Heart right ventricle (tissue), 16 donors: Measurements from ENCODE around the gene PHYHD1. TPM values are rescaled to one million over a fixed set of nuclear protein-coding genes. Genes with fewer than 3 reads are reported as not detected.

Experiments
- ATAC-seq, 8 donors: fragments of 200-7000 bp; cut with Tn5 transposase; one replicate each; pipeline ENCODE4 v1.9.1; 2020; ENCODE audit warnings: mild to moderate bottlenecking in 8 of 8, moderate library complexity in 8 of 8, moderate number of reproducible peaks in 1 of 8
- DNase-seq, 2 donors: peaks; one replicate each; pipeline ENCODE4 v3.0.0-alpha.2; 2020
- H3K27ac ChIP-seq, 10 donors: fragments of 200-600 bp; sonication (generic) in 2 of 10; one replicate each; pipeline versions ENCODE4 v1.5.0 to v1.8.0; 2020 to 2022; ENCODE audit warnings: mild to moderate bottlenecking in 3 of 10
- H3K27me3 ChIP-seq, 7 donors: fragments of 200-600 bp; one replicate each; pipeline ENCODE4 v1.8.0; 2021 to 2022; ENCODE audit warnings: mild to moderate bottlenecking in 2 of 7
- H3K36me3 ChIP-seq, 9 donors: fragments of 200-600 bp; sonication (generic) in 1 of 9; one replicate each; pipeline versions ENCODE4 v1.5.0 to v1.8.0; 2020 to 2022; ENCODE audit warnings: mild to moderate bottlenecking in 2 of 9
- H3K4me1 ChIP-seq, 9 donors: fragments of 200-600 bp; sonication (generic) in 1 of 9; one replicate each; pipeline versions ENCODE4 v1.5.0 to v1.8.0; 2020 to 2022; ENCODE audit warnings: mild to moderate bottlenecking in 4 of 9
- H3K4me3 ChIP-seq, 10 donors: fragments of 200-600 bp; sonication (generic) in 2 of 10; one replicate each; pipeline versions ENCODE4 v1.5.0 to v1.8.0; 2020 to 2022; ENCODE audit warnings: mild to moderate bottlenecking in 7 of 10, moderate library complexity in 2 of 10
- H3K9me3 ChIP-seq, 11 donors: fragments of 200-600 bp in 10 of 11; sonication (generic) in 2 of 11; one replicate each; pipeline versions ENCODE4 v1.5.0 to v1.8.0; 2013 to 2022; ENCODE audit warnings: mild to moderate bottlenecking in 2 of 11, control low read depth in 1 of 11, moderate library complexity in 1 of 11
- CTCF ChIP-seq, 9 donors: fragments of 200-600 bp; sonication (generic) in 2 of 9; IDR thresholded peaks; one replicate each; pipeline versions ENCODE4 v1.5.0 to v1.8.0; 2021 to 2022; ENCODE audit warnings: antibody characterized with exemption in 9 of 9, mild to moderate bottlenecking in 5 of 9, moderate library complexity in 1 of 9
- WGBS, 2 donors: extraction: QIAGEN DNeasy Blood & Tissue Kit; methylation state at CpG; one replicate each; pipeline ENCODE4 v1.1.7; 2013; ENCODE audit warnings: inconsistent platforms in 1 of 2; 5-methylcytosine and 5-hydroxymethylcytosine counted together
- intact Hi-C, 10 donors: fragments of 100-400 bp; cut with DNase I; formaldehyde crosslinking; loops; one replicate each; pipeline versions ENCODE4 v1.11.1 to v1.14.2; 2022
- polyA plus RNA-seq, 2 donors: library from polyadenylated mRNA; stranded (reverse); fragments of 200-250 nt; gene quantifications; one replicate each; pipeline ENCODE4 v1.2.3, GENCODE V29; 2013
- total RNA-seq, 10 donors: library from RNA; stranded (reverse); fragmentation: NEBNext Ultra II Directional in 3 of 10; extraction: Animal tissue kit (Norgen Biotek cat#: 25700) in 3 of 10; gene quantifications; one replicate each; pipeline versions ENCODE4 v1.2.1 to v1.2.4, GENCODE V29; 2021 to 2023
- donor health status: Arrhythmogenic right ventricular cardiomyopathy.
- donor health status: ischemic (EF 13 %, LVEDD 7.1; RV severe dilation, severe dysfunction).
- donor health status: healthy with polysubstance abuse.
- donor health status: DM: no; HTN: yes; CAD: no.
- donor health status: DM: no; HTN: no; CAD: no.
- donor health status: ischemic (EF 25% LVEDD 6.9; RV normal size, moderate dysfunction).
- donor health status: ischemic (EF 25% LVEDD 5.7; RV mildly dilated, moderate dysfunction).
- donor health status: healthy.
- donor health status: DM: yes; HTN: yes; CAD: no.
- donor health status: Ischemic cardiomyopathy.
- donor health status: ischemic (EF 35%, LVEDD 5.7; RV mildly dilated, moderate dysfunction).
- donor health status: nonischemic (EF 11% LVEDD 7.7; RV severe dilation, severe dysfunction).
- donor health status: DM: yes; HTN: yes; CAD: no.
- donor health status: PGD.
- donor health status: ischemic (EF 29% LVEDD 5.4; RV normal size, mild dysfunction).
- donor health status: nonischemic (EF 23%, LVEDD 6.1; RV moderate dilation, normal function).

PHYHD1 gene
- total and polyA plus RNA-seq, 12 donors, result 14.7 to 49.2 (median 24.2) TPM

GRCh38 chr9:128882677-128883603 is 37.8 kb upstream of the PHYHD1 start:
- H3K27me3 ChIP-seq, result no peaks in the 10 kb centered on the region
- TF ChIP-seq CTCF (IDR thresholded peaks at IDR 0.05), result no peak
- ATAC-seq, result peak in 3 of 8 donors; percentile 2 to 6 (median 2)
- H3K4me3 ChIP-seq, result peak overlapping the region; percentile 81 to 99 (median 96)
- DNase-seq, result no peak
- H3K9me3 ChIP-seq, result no peaks in the 10 kb centered on the region
- H3K27ac ChIP-seq, result peak overlapping the region; percentile 96 to 100 (median 98)
- intact Hi-C loops, result loop anchor here in 8 of 10 donors (1.0 to 5.0 kb wide), 7 partner anchors 34 to 44 kb away; partner anchors contain the start of gene PHYHD1 (in 2 of the 8)
- peaks cover 4 to 84% (median 67%) of the 10 kb centered on the region in 9 donors for H3K4me1 ChIP-seq
- 1% methylated on average over 19 of the region's 19 CpGs for WGBS, 2 donors
- H3K36me3 ChIP-seq, result peaks cover 0 to 35% (median 7%) of the 10 kb centered on the region in 9 donors

GRCh38 chr9:128884164-128884563 is 36.6 kb upstream of the PHYHD1 start:
- ATAC-seq (no peak), DNase-seq (no peak)
- Histone ChIP-seq H3K27me3 (no peaks in the 10 kb centered on the region), H3K4me3 (peak overlapping the region in 6 of 10 donors; percentile 96 to 99 (median 98)), H3K4me1 (peaks cover 12 to 84% (median 71%) of the 10 kb centered on the region in 9 donors), H3K9me3 (no peaks in the 10 kb centered on the region), H3K36me3 (peaks cover 0 to 47% (median 7%) of the 10 kb centered on the region in 9 donors), H3K27ac (peak overlapping the region in 8 of 10 donors; percentile 54 to 100 (median 99))
- TF ChIP-seq CTCF (IDR thresholded peaks at IDR 0.05), result no peak
- WGBS, 2 donors, result 43 to 78% methylated on average over 2 of the region's 2 CpGs
- intact Hi-C loops, result loop anchor here in 5 of 10 donors (5.0 kb wide), 3 partner anchors 33 to 43 kb away; partner anchors contain the start of gene PHYHD1 (in 1 of the 5)

- no peaks in the 10 kb centered on the region for H3K27me3 ChIP-seq
- peaks cover 0 to 56% (median 7%) of the 10 kb centered on the region in 9 donors for H3K36me3 ChIP-seq
- peak overlapping the region in 2 of 10 donors; percentile 2 to 4 for H3K4me3 ChIP-seq
- ATAC-seq (no peak), DNase-seq (no peak)
- H3K9me3 ChIP-seq, result no peaks in the 10 kb centered on the region
- H3K27ac ChIP-seq, result peak overlapping the region in 8 of 10 donors; percentile 49 to 100 (median 60)
- TF ChIP-seq CTCF (IDR thresholded peaks at IDR 0.05), result no peak
- intact Hi-C loops, result no loop called here
- WGBS, 2 donors, result 79 to 89% methylated on average over 8 of the region's 8 CpGs
- H3K4me1 ChIP-seq, result peaks cover 12 to 74% (median 62%) of the 10 kb centered on the region in 9 donors
Observed at GRCh38 chr9:128885376-128885775, 35.4 kb upstream of the PHYHD1 start.

GRCh38 chr9:128885798-128886197 is 35.0 kb upstream of the PHYHD1 start:
- Histone ChIP-seq H3K36me3 (peaks cover 0 to 60% (median 7%) of the 10 kb centered on the region in 9 donors), H3K9me3 (no peaks in the 10 kb centered on the region), H3K4me3 (peak overlapping the region in 1 of 10 donors; percentile 4), H3K4me1 (peaks cover 12 to 70% (median 58%) of the 10 kb centered on the region in 9 donors), H3K27ac (peak overlapping the region in 8 of 10 donors; percentile 49 to 100 (median 60)), H3K27me3 (no peaks in the 10 kb centered on the region)
- peak in 1 of 8 donors; percentile 21 for ATAC-seq
- intact Hi-C loops, result no loop called here
- no peak for TF ChIP-seq CTCF (IDR thresholded peaks at IDR 0.05)
- no peak for DNase-seq
- WGBS, 2 donors, result 55 to 61% methylated on average over 15 of the region's 15 CpGs
